Upper lobe of left lung (tissue), 6 donors: Measurements from ENCODE around the gene OR6A2. TPM values are rescaled to one million over a fixed set of nuclear protein-coding genes. Genes with fewer than 3 reads are reported as not detected.

Experiments
- ATAC-seq, 2 donors: fragments of 200-7000 bp; cut with Tn5 transposase; one replicate each; pipeline ENCODE4 v1.9.1; 2022; ENCODE audit warnings: mild to moderate bottlenecking in 2 of 2, moderate library complexity in 2 of 2; ENCODE audit not compliant: low FRiP score in 2 of 2
- DNase-seq, 2 donors: peaks; one replicate each; pipeline ENCODE4 v3.0.0-alpha.2; 2019 to 2020
- H3K27ac ChIP-seq, 4 donors: fragments of 200-600 bp; sonication (generic); one replicate each; pipeline ENCODE4 v1.5.1; 2016 to 2019
- H3K27me3 ChIP-seq, 4 donors: fragments of 200-600 bp; sonication (generic); one replicate each; pipeline ENCODE4 v1.5.1; 2017 to 2019
- H3K36me3 ChIP-seq, 4 donors: fragments of 200-600 bp; sonication (generic); one replicate each; pipeline ENCODE4 v1.5.1; 2016 to 2019
- H3K4me1 ChIP-seq, 4 donors: fragments of 200-600 bp; sonication (generic); one replicate each; pipeline ENCODE4 v1.5.1; 2018 to 2019
- H3K4me3 ChIP-seq, 4 donors: fragments of 200-600 bp; sonication (generic); one replicate each; pipeline ENCODE4 v1.5.1; 2017 to 2019; ENCODE audit warnings: mild to moderate bottlenecking in 2 of 4, moderate library complexity in 1 of 4
- H3K9me3 ChIP-seq, 4 donors: fragments of 200-600 bp; sonication (generic); one replicate each; pipeline ENCODE4 v1.5.1; 2018 to 2019
- EP300 ChIP-seq, 4 donors: sonication (generic); formaldehyde crosslinking; IDR thresholded peaks; one replicate each; pipeline ENCODE4 v1.5.1; 2017; ENCODE audit warnings: antibody characterized with exemption in 4 of 4, control low read depth in 2 of 4
- POLR2A ChIP-seq, 4 donors: fragments of 450-650 bp; IDR thresholded peaks; one replicate each; pipeline ENCODE4 v1.5.1; 2016 to 2017; ENCODE audit warnings: antibody characterized with exemption in 4 of 4, mild to moderate bottlenecking in 2 of 4
- POLR2AphosphoS5 ChIP-seq, 2 donors: sonication (generic); formaldehyde crosslinking; IDR thresholded peaks; one replicate each; pipeline ENCODE4 v1.5.1; 2017; ENCODE audit warnings: antibody characterized with exemption in 2 of 2
- WGBS, 2 donors: methylation state at CpG; one replicate each; pipeline ENCODE4 v1.1.5; 2017 to 2018; 5-methylcytosine and 5-hydroxymethylcytosine counted together
- total RNA-seq, 6 donors: library from RNA; depleted of rRNA in 4 of 6; stranded (reverse); fragments of >200 nt in 4 of 6; gene quantifications; one replicate each; pipeline versions ENCODE4 v1.1.0 to v1.2.1, GENCODE V29; 2016 to 2021
- TF ChIP-seq, protein P1 (sequence below), 6 experiments: fragments of 450-650 bp in 4 of 6; fragments of 200-600 bp in 2 of 6; sonication (generic) in 2 of 6; IDR thresholded peaks; one replicate each; pipeline ENCODE4 v1.5.1; 2016 to 2019; ENCODE audit warnings: antibody characterized with exemption in 6 of 6
- donor health status: DM: no; HTN: no; CAD: no; lungs with moderate emphysema.
- donor health status: DM: no; HTN: yes; CAD: no; lungs with severe emphysema.

OR6A2 gene
- total RNA-seq, 6 donors from 2014 or later = 0.06 to 1.0 (median 0.15) TPM; not detected in 1

GRCh38 chr11:6742260-6742659, 57.2 kb downstream of the OR6A2 start:
- TF ChIP-seq EP300 (IDR thresholded peaks at IDR 0.05) (no peak), POLR2A (IDR thresholded peaks at IDR 0.05) (no peak), POLR2AphosphoS5 (IDR thresholded peaks at IDR 0.05) (no peak)
- TF ChIP-seq, protein P1, sequence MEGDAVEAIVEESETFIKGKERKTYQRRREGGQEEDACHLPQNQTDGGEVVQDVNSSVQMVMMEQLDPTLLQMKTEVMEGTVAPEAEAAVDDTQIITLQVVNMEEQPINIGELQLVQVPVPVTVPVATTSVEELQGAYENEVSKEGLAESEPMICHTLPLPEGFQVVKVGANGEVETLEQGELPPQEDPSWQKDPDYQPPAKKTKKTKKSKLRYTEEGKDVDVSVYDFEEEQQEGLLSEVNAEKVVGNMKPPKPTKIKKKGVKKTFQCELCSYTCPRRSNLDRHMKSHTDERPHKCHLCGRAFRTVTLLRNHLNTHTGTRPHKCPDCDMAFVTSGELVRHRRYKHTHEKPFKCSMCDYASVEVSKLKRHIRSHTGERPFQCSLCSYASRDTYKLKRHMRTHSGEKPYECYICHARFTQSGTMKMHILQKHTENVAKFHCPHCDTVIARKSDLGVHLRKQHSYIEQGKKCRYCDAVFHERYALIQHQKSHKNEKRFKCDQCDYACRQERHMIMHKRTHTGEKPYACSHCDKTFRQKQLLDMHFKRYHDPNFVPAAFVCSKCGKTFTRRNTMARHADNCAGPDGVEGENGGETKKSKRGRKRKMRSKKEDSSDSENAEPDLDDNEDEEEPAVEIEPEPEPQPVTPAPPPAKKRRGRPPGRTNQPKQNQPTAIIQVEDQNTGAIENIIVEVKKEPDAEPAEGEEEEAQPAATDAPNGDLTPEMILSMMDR (IDR thresholded peaks at IDR 0.05) = no peak
- WGBS, 2 donors = 54 to 61% methylated on average over 7 of the region's 7 CpGs
- H3K4me1 ChIP-seq = peaks cover 0 to 14% (median 9%) of the 10 kb centered on the region in 4 donors
- no peaks in the 10 kb centered on the region for H3K27me3 ChIP-seq
- no peaks in the 10 kb centered on the region for H3K9me3 ChIP-seq
- H3K36me3 ChIP-seq = no peaks in the 10 kb centered on the region
- no peak for ATAC-seq
- H3K27ac ChIP-seq = peak overlapping the region in 1 of 4 donors; percentile 84
- peak overlapping the region in 1 of 4 donors; percentile 20 for H3K4me3 ChIP-seq
- no peak for DNase-seq

Other genes with a start within 250 kb of the OR6A2 start
- 10 to 100 TPM; 13.4 to 25.2 (median 22.1) TPM for gene RRP8, start 196.1 kb downstream of the OR6A2 start, total RNA-seq
- gene ILK, start 195.9 kb downstream of the OR6A2 start, total RNA-seq = 100 to 1,000 TPM; 130 to 191 (median 146) TPM
- 100 to 1,000 TPM in 3 of 6 donors, 10 to 100 TPM in 3; 60.8 to 153 (median 96.5) TPM for gene TAF10, start 187.5 kb downstream of the OR6A2 start, total RNA-seq
- gene TPP1, start 180.3 kb downstream of the OR6A2 start, total RNA-seq = 100 to 1,000 TPM in 4 of 6 donors, 10 to 100 TPM in 2; 71.6 to 240 (median 145) TPM
- gene DCHS1, start 143.9 kb downstream of the OR6A2 start, total RNA-seq = 10 to 100 TPM in 4 of 6 donors, 1 to 10 TPM in 2; 9.2 to 32.2 (median 12.8) TPM
- 10 to 100 TPM; 12.6 to 49.2 (median 22.8) TPM for gene MRPL17, start 116.3 kb downstream of the OR6A2 start, total RNA-seq
- gene OR2AG2, start 27.7 kb downstream of the OR6A2 start, total RNA-seq = under 1 TPM in 3 of 6 donors, not detected in 3; 0.13 to 0.59 (median 0.15) TPM
- not detected for gene OR2AG1, start 16.7 kb downstream of the OR6A2 start, total RNA-seq
- gene OR10A5, start 46.0 kb upstream of the OR6A2 start, total RNA-seq = not detected
- gene OR10A2, start 63.4 kb upstream of the OR6A2 start, total RNA-seq = not detected
- gene OR10A4, start 76.9 kb upstream of the OR6A2 start, total RNA-seq = not detected
- 1 to 10 TPM in 2 of 6 donors, under 1 TPM in 1, not detected in 3; 0.46 to 4.2 (median 1.5) TPM for gene OR2D2, start 92.8 kb upstream of the OR6A2 start, total RNA-seq
- gene OR2D3, start 121.3 kb upstream of the OR6A2 start, total RNA-seq = not detected
- 1 to 10 TPM in 4 of 6 donors, under 1 TPM in 2; 0.55 to 4.0 (median 2.2) TPM for gene ZNF215, start 126.7 kb upstream of the OR6A2 start, total RNA-seq
- 1 to 10 TPM in 5 of 6 donors, under 1 TPM in 1; 0.33 to 9.0 (median 2.5) TPM for gene ZNF214, start 220.7 kb upstream of the OR6A2 start, total RNA-seq
- gene NLRP14, start 220.8 kb upstream of the OR6A2 start, total RNA-seq = 1 to 10 TPM in 1 of 6 donors, under 1 TPM in 3, not detected in 2; 0.11 to 1.0 (median 0.22) TPM